GM19035 (cell line): ENCODE results near the gene RTN1.

Experiments used
- ATAC-seq: cut with Tn5 transposase; IDR thresholded peaks from one replicate; pipeline ENCODE4 v1.9.1; 2021; ENCODE audit not compliant: unreplicated experiment

Gene RTN1

GRCh38 chr14:59870277-59871165, at the start of gene RTN1:
TSS of gene RTN1 (minus strand) at chr14:59870776. CDS start at chr14:59870630, 146 bp downstream.
- peak; percentile 64 for ATAC-seq

- ATAC-seq, result no peak
Observed at GRCh38 chr14:59920378-59920683, 49.8 kb upstream of the RTN1 start.

- ATAC-seq, result peak; percentile 36
Observed at GRCh38 chr14:59919570-59920377, 49.2 kb upstream of the RTN1 start, which contains the start of gene LRRC9. TSS of gene LRRC9 (plus strand) at chr14:59920144.

- ATAC-seq, result peak; percentile 67
Observed at GRCh38 chr14:59918824-59919569, 48.4 kb upstream of the RTN1 start.

- ATAC-seq, result no peak
Observed at GRCh38 chr14:59913187-59913586, 42.6 kb upstream of the RTN1 start.

GRCh38 chr14:59912443-59912842, 41.9 kb upstream of the RTN1 start:
- ATAC-seq, result no peak

GRCh38 chr14:59905188-59905587, 34.6 kb upstream of the RTN1 start:
- no peak for ATAC-seq

GRCh38 chr14:59904184-59904583, 33.6 kb upstream of the RTN1 start:
- no peak for ATAC-seq

- ATAC-seq, result no peak
Observed at GRCh38 chr14:59900556-59900955, 30.0 kb upstream of the RTN1 start.

GRCh38 chr14:59897757-59898383, 27.3 kb upstream of the RTN1 start:
- no peak for ATAC-seq

GRCh38 chr14:59895721-59896120, 25.1 kb upstream of the RTN1 start:
- no peak for ATAC-seq

- ATAC-seq, result no peak
Observed at GRCh38 chr14:59890676-59891075, 20.1 kb upstream of the RTN1 start.

GRCh38 chr14:59882957-59883356, 12.4 kb upstream of the RTN1 start:
- ATAC-seq, result no peak

GRCh38 chr14:59871166-59871495, 555 bp upstream of the RTN1 start:
- ATAC-seq, result no peak

- ATAC-seq, result no peak
Observed at GRCh38 chr14:59869381-59870255, 958 bp downstream of the RTN1 start.

- ATAC-seq, result no peak
Observed at GRCh38 chr14:59868021-59868420, 2.6 kb downstream of the RTN1 start.

- ATAC-seq, result no peak
Observed at GRCh38 chr14:59863806-59864525, 6.6 kb downstream of the RTN1 start.

- no peak for ATAC-seq
Observed at GRCh38 chr14:59857328-59857727, 13.2 kb downstream of the RTN1 start.

GRCh38 chr14:59852350-59852749, 18.2 kb downstream of the RTN1 start:
- ATAC-seq, result no peak
